HEK293 (cell line): Measurements from ENCODE around the gene TPD52L1.

ENCODE experiments used
- CTCF ChIA-PET: fragments of 350-600 bp; formaldehyde crosslinking; extraction: SDS; loops from one replicate; lab custom pipeline; 2021; ENCODE audit warnings: antibody characterized with exemption; lab: Yijun Ruan, JAX
- POLR2A ChIA-PET: fragments of 300-600 bp; formaldehyde crosslinking; extraction: SDS; loops from one replicate; lab custom pipeline; 2020; ENCODE audit warnings: antibody characterized with exemption, inconsistent platforms; lab: Yijun Ruan, JAX
- H3K27ac ChIP-seq: fragments of 200-500 bp; sonication (Bioruptor generic); 2 replicates; pipeline ENCODE4 v1.5.1; 2014; ENCODE audit warnings: low read depth, low read length, control low read depth, inconsistent platforms; ENCODE audit errors: extremely low read depth
- H3K36me3 ChIP-seq, 2 experiments: fragments of 200-500 bp in 1 of 2; sonication (Bioruptor generic) in 1 of 2; 1 replicate in 1 of 2; 2 replicates in 1 of 2; pipeline ENCODE4 v1.5.1; 2014 to 2017; ENCODE audit warnings: inconsistent platforms in 2 of 2, low read length in 2 of 2; ENCODE audit not compliant: control insufficient read depth in 2 of 2, insufficient read depth in 1 of 2
- H3K4me1 ChIP-seq: fragments of 200-500 bp; sonication (Bioruptor generic); 2 replicates; pipeline ENCODE4 v1.5.1; 2014; ENCODE audit warnings: mild to moderate bottlenecking, low read length, inconsistent platforms; ENCODE audit not compliant: control insufficient read depth, insufficient read depth
- H3K4me3 ChIP-seq: 2 replicates; pipeline ENCODE4 v1.5.1; 2011; ENCODE audit warnings: low read depth, mild to moderate bottlenecking, control low read depth, low read length, moderate library complexity
- H3K9me3 ChIP-seq: fragments of 200-500 bp; sonication (Bioruptor generic); 2 replicates; pipeline ENCODE4 v1.5.1; 2014; ENCODE audit warnings: low read depth, low read length, inconsistent platforms; ENCODE audit not compliant: control insufficient read depth, insufficient read depth
- GFI1B ChIP-seq: fragments of 450-650 bp; formaldehyde crosslinking; IDR thresholded peaks from 2 replicates; pipeline ENCODE4 v1.5.1; 2016; ENCODE audit warnings: missing biosample characterization, missing genetic modification characterization
- KLF1 ChIP-seq: fragments of 450-650 bp; formaldehyde crosslinking; IDR thresholded peaks from 2 replicates; pipeline ENCODE4 v1.5.1; 2016; ENCODE audit warnings: missing biosample characterization, missing genetic modification characterization
- KLF8 ChIP-seq: fragments of 450-650 bp; formaldehyde crosslinking; IDR thresholded peaks from 2 replicates; pipeline ENCODE4 v1.5.1; 2016; ENCODE audit warnings: missing biosample characterization, missing genetic modification characterization
- SP7 ChIP-seq: fragments of 450-650 bp; formaldehyde crosslinking; IDR thresholded peaks from 2 replicates; pipeline ENCODE4 v1.5.1; 2016; ENCODE audit warnings: missing biosample characterization, missing genetic modification characterization
- ZBTB20 ChIP-seq: fragments of 450-650 bp; formaldehyde crosslinking; IDR thresholded peaks from 2 replicates; pipeline ENCODE4 v1.5.1; 2016; ENCODE audit warnings: missing biosample characterization, missing genetic modification characterization
- ZNF26 ChIP-seq: fragments of 450-650 bp; formaldehyde crosslinking; IDR thresholded peaks from 2 replicates; pipeline ENCODE4 v1.5.1; 2016; ENCODE audit warnings: missing biosample characterization, missing genetic modification characterization
- ZNF354C ChIP-seq: fragments of 450-650 bp; formaldehyde crosslinking; IDR thresholded peaks from 2 replicates; pipeline ENCODE4 v1.5.1; 2016; ENCODE audit warnings: missing biosample characterization, missing genetic modification characterization, low read depth, borderline replicate concordance
- ZNF366 ChIP-seq: fragments of 450-650 bp; formaldehyde crosslinking; conservative IDR thresholded peaks from 2 replicates; pipeline ENCODE4 v1.5.1; 2016; ENCODE audit warnings: missing biosample characterization, missing genetic modification characterization
- ZNF558 ChIP-seq: fragments of 450-650 bp; formaldehyde crosslinking; IDR thresholded peaks from 2 replicates; pipeline ENCODE4 v1.5.1; 2016; ENCODE audit warnings: missing biosample characterization, missing genetic modification characterization
- ZNF600 ChIP-seq: fragments of 450-650 bp; formaldehyde crosslinking; IDR thresholded peaks from 2 replicates; pipeline ENCODE4 v1.5.1; 2016; ENCODE audit warnings: missing biosample characterization, missing genetic modification characterization
- ZNF629 ChIP-seq: fragments of 450-650 bp; formaldehyde crosslinking; IDR thresholded peaks from 2 replicates; pipeline ENCODE4 v1.5.1; 2017; ENCODE audit warnings: missing biosample characterization, missing genetic modification characterization
- ZNF654 ChIP-seq: fragments of 450-650 bp; formaldehyde crosslinking; IDR thresholded peaks from 2 replicates; pipeline ENCODE4 v1.5.1; 2016; ENCODE audit warnings: low read depth, missing biosample characterization, missing genetic modification characterization
- ZNF660 ChIP-seq: fragments of 450-650 bp; IDR thresholded peaks from 2 replicates; pipeline ENCODE4 v1.5.1; 2018; ENCODE audit warnings: missing biosample characterization, mild to moderate bottlenecking, missing genetic modification characterization
- ZSCAN5A ChIP-seq: fragments of 450-650 bp; formaldehyde crosslinking; IDR thresholded peaks from 2 replicates; pipeline ENCODE4 v1.5.1; 2016; ENCODE audit warnings: missing biosample characterization, missing genetic modification characterization
- ZXDB ChIP-seq: fragments of 450-650 bp; formaldehyde crosslinking; IDR thresholded peaks from 2 replicates; pipeline ENCODE4 v1.5.1; 2016; ENCODE audit warnings: missing biosample characterization, missing genetic modification characterization
- TF ChIP-seq, protein P1 (sequence below): fragments of 450-650 bp; formaldehyde crosslinking; IDR thresholded peaks from 2 replicates; pipeline ENCODE4 v1.5.1; 2016; ENCODE audit warnings: missing biosample characterization, missing genetic modification characterization
- TF ChIP-seq, protein P2 (sequence below): fragments of 450-650 bp; formaldehyde crosslinking; IDR thresholded peaks from 2 replicates; pipeline ENCODE4 v1.5.1; 2017; ENCODE audit warnings: missing biosample characterization, missing genetic modification characterization

Gene TPD52L1

DNA sequence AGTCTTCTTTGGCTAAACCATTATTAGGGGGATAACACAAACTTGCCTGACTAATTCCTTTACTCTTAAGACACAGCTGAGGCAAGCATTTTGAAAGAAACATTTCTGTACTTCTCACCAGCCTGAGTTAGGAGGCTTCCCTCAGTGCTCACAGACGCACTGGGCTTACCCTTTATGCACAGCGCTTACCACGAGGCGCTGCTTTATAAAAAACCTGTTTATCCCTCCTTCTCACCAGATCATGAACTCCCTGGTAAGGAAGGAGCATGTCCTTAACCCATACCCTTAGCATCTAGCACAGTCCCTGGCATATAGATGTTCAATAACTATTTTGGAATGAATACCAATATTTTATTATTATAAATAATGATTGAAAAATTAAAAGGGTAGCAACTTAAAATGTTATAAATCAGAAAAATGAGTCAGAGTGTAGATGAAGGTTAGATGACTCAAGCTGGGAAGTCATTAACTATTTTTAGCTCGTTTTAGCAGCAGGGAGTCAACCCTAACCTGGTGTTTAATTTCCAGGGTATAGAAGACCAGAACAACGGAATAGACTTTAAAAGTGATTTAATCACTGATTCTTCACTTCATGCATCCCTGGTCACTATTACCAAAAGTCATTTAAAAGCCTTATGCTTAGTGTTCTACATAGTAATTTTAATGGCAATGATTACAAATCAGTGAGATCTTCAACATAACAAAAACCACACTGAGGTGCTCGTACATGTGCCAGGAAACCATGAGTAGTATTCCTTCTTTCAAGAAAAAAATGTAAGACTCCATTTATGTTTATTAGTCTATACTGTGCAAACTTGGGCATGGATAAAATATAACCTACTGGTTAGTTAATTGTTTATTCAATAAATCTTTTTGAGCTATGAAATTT is 4.1 kb upstream of the TPD52L1 start (continued):
- TF ChIP-seq ZNF558 (tag by site-specific recombination) (0 out of 2 replicates have a peak, but pooled peaks have one; percentile 27), SP7 (tag by site-specific recombination) (peak; percentile 94), ZBTB20 (no peak), ZSCAN5A (tag by site-specific recombination) (no peak), KLF1 (tag by site-specific recombination) (no peak), ZXDB (tag by site-specific recombination) (0 out of 2 replicates have a peak, but pooled peaks have one; percentile 13), ZNF660 (tag by site-specific recombination) (0 out of 2 replicates have a peak, but pooled peaks have one; percentile 54), ZNF600 (tag by site-specific recombination) (peak; percentile 43), KLF8 (tag by site-specific recombination) (peak; percentile 55; the same call in 1 of the 2 replicates), ZNF629 (tag by site-specific recombination) (peak; percentile 80), GFI1B (tag by site-specific recombination) (peak; percentile 82), ZNF26 (no peak), ZNF366 (tag by site-specific recombination) (peak; percentile 74), ZNF654 (tag by site-specific recombination) (peak; percentile 8; the same call in 1 of the 2 replicates)
- TF ChIP-seq, protein P1, sequence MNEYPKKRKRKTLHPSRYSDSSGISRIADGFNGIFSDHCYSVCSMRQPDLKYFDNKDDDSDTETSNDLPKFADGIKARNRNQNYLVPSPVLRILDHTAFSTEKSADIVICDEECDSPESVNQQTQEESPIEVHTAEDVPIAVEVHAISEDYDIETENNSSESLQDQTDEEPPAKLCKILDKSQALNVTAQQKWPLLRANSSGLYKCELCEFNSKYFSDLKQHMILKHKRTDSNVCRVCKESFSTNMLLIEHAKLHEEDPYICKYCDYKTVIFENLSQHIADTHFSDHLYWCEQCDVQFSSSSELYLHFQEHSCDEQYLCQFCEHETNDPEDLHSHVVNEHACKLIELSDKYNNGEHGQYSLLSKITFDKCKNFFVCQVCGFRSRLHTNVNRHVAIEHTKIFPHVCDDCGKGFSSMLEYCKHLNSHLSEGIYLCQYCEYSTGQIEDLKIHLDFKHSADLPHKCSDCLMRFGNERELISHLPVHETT = peak; percentile 71
- TF ChIP-seq, protein P2, sequence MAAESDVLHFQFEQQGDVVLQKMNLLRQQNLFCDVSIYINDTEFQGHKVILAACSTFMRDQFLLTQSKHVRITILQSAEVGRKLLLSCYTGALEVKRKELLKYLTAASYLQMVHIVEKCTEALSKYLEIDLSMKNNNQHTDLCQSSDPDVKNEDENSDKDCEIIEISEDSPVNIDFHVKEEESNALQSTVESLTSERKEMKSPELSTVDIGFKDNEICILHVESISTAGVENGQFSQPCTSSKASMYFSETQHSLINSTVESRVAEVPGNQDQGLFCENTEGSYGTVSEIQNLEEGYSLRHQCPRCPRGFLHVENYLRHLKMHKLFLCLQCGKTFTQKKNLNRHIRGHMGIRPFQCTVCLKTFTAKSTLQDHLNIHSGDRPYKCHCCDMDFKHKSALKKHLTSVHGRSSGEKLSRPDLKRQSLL (tag by site-specific recombination) = no peak

- H3K4me3 ChIP-seq = no peak overlapping the region
- no peaks in the 10 kb centered on the region for H3K9me3 ChIP-seq
- H3K4me1 ChIP-seq = no peaks in the 10 kb centered on the region; the same call in 1 of the 2 replicates
- no peak for TF ChIP-seq ZNF354C (tag by site-specific recombination)
- CTCF ChIA-PET = interaction anchor here (0.5 to 3.4 kb wide), 11 partner anchors 9 to 737 kb away, joined by 3 to 15 read pairs (median 5); no protein-coding TSS in a partner anchor
- H3K36me3 ChIP-seq = no peaks in the 10 kb centered on the region
- POLR2A ChIA-PET = interaction anchor here (1.4 kb wide), 1 partner anchor 150 kb away, joined by 3 read pairs; the partner anchor contains the start of gene HDDC2
- H3K27ac ChIP-seq = no peak overlapping the region
Observed at GRCh38 chr6:125151700-125152099, 1.9 kb upstream of the TPD52L1 start.
